ENCODE measurements around the gene GALM.

The GALM gene

DNA sequence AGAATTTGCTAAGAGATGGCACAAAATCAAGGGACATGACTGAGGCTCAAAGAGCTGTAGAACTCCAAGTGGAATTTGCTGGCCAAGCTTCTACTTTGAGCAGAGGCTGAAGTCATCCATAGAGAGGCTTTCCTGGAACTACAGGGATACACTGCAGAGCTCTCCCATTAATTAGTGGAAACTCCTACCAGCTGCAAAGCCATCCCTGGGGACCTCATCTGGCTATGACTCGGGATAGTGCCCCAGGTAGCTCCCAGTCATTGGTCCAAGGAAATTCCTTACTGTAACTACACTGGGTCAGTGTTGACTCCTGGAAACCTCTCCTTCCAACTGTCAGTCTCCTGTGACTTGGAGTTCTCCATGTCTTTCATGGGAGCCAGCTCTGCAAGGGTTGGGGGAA is 10.5 kb upstream of the GALM start:
- TF ChIP-seq, protein P1, sequence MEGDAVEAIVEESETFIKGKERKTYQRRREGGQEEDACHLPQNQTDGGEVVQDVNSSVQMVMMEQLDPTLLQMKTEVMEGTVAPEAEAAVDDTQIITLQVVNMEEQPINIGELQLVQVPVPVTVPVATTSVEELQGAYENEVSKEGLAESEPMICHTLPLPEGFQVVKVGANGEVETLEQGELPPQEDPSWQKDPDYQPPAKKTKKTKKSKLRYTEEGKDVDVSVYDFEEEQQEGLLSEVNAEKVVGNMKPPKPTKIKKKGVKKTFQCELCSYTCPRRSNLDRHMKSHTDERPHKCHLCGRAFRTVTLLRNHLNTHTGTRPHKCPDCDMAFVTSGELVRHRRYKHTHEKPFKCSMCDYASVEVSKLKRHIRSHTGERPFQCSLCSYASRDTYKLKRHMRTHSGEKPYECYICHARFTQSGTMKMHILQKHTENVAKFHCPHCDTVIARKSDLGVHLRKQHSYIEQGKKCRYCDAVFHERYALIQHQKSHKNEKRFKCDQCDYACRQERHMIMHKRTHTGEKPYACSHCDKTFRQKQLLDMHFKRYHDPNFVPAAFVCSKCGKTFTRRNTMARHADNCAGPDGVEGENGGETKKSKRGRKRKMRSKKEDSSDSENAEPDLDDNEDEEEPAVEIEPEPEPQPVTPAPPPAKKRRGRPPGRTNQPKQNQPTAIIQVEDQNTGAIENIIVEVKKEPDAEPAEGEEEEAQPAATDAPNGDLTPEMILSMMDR (conservative IDR thresholded peaks at IDR 0.05; ENCODE audit: low read depth, low read length): no peak
- no peak for DNase-seq (ENCODE audit: low read depth)
- H3K4me3 ChIP-seq (ENCODE audit: low read depth, low read length): no peak overlapping the region

DNA sequence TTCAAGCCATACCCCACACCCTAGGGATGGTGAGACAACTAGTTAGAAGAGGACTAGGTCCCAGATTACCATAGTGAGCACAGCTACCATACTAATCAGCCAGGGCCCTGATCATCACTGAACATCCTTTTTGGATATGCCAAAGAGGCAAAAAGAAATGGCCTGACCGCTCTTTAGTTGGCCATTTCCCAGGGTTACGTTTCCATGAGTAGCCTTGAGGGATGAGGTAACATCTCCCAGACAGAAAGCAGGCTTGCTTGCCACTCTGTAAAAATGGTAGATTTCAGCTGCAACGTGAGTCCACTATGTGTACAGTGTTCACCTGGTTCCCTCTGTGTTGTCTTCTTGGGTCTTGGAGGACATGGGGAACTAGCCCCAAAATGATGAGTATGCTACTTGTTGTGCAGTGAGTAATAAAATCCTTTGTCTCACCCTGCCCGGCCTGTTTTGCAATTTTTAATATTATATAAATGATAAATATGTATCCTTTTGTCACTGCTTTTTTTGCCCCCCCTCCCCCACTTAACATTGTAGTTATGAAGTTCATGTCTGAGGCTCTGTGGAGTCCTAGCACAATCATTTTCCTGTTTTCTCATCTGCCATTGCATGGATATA is 8.9 kb upstream of the GALM start:
- DNase-seq (ENCODE audit: low read depth): no peak
- no peak overlapping the region for H3K4me3 ChIP-seq (ENCODE audit: low read depth, low read length)
- TF ChIP-seq, protein P1 (conservative IDR thresholded peaks at IDR 0.05; ENCODE audit: low read depth, low read length): no peak

DNA sequence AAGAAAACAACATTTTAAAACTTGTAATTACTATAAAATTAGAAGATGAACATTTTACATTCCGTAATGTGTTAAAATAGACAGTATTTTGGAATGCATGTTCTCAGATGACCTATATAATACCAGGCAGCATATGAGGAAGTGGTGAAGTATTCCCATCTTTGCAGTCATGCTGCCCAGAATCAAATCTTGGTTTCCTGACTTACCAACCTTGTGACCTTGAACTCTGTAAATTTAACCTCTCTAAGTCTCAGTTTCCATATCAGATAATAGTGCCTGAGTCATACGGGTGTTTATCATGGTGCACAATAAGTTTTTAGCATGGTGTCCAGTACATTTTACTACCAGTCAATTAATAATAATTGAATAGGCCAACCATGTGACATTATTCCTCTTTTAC is 7.3 kb upstream of the GALM start:
- TF ChIP-seq, protein P1 (conservative IDR thresholded peaks at IDR 0.05; ENCODE audit: low read depth, low read length): no peak
- no peak for DNase-seq (ENCODE audit: low read depth)
- H3K4me3 ChIP-seq (ENCODE audit: low read depth, low read length): no peak overlapping the region

DNA sequence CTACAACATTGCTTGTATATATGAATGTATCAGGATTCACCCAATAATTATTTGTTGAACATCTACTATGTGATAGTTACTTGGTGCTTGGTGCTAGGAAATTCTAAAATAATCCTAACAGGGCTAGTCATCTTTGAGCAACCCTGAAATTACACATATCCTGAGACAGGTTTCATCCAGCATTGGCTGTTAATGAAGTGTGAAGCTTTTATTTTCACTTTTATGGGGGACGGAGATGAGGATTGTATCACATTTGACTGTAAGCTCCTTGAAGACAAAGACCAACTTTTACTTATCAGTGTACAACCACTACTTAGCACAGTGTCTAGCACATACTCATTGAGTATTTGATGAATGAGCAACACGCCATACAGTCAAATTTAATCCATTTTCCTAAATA is 6.8 kb upstream of the GALM start:
- TF ChIP-seq, protein P1 (conservative IDR thresholded peaks at IDR 0.05; ENCODE audit: low read depth, low read length): no peak
- no peak for DNase-seq (ENCODE audit: low read depth)
- no peak overlapping the region for H3K4me3 ChIP-seq (ENCODE audit: low read depth, low read length)

DNA sequence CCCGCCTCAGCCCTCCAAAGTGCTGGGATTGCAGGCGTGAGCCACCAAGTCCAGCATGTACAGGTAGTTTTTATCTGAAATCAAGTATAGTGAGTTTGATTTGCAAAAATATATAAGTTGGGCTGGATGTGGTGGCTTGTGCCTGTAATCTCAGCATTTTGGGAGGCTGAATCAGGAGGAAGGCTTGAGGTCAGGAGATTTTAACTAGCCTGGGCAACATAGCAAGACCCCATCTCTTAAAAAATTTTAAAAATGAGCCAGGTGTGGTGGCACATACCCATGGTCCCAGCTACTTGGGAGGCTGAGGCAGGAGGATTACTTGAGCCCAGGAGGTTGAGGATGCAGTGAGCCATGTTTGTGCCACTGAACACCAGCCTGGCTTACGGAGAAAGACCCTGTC is 5.6 kb upstream of the GALM start:
- H3K4me3 ChIP-seq (ENCODE audit: low read depth, low read length): no peak overlapping the region
- TF ChIP-seq, protein P1 (conservative IDR thresholded peaks at IDR 0.05; ENCODE audit: low read depth, low read length): no peak

DNA sequence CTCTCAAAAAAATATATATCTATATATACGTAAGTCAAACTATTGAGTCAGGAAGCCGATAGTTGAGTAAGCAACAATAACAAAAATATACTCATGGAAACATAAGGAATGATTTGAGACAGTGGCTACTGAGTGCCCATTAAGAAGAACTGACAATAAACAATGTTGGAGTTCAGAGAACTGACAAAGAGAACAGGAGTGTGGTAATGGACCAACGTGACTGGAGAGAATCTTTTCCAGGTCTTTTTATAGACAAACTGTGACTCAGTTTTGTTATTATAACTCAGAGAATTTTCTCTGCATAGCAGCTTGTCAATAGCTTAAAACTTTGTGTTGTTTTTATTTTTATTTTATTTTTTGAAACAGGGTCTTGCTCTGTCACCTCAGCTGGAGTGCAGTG is 4.6 kb upstream of the GALM start:
- TF ChIP-seq, protein P1 (conservative IDR thresholded peaks at IDR 0.05; ENCODE audit: low read depth, low read length): no peak
- no peak overlapping the region for H3K4me3 ChIP-seq (ENCODE audit: low read depth, low read length)
- DNase-seq (ENCODE audit: low read depth): peak; percentile 33

More for the DNA sequence above, 5.6 kb upstream of the GALM start:
- no peak for DNase-seq (ENCODE audit: low read depth)

DNA sequence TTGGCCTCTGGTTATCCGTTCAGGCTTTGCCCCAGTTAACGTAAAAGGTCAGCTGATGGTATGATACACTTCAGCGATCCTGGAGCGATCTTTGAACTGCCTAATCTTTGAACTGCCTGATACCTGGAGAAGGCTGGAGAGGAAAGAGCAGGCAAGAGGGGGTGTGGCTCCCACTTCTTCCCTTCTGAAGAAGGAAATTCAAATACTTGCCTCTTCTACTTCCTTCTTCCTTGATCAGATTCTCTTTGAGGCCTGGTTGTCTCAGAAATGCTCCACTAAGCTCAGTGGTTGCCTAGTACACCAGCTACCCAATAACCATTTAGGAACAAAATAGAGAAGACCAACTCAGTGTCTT is 619 bp downstream of the GALM start:
- H3K4me3 ChIP-seq (ENCODE audit: low read depth, low read length): peak overlapping the region; percentile 74
- TF ChIP-seq, protein P1 (conservative IDR thresholded peaks at IDR 0.05; ENCODE audit: low read depth, low read length): no peak
- peak; percentile 28 for DNase-seq (ENCODE audit: low read depth)
